AG08396 (cell line): Measurements from ENCODE around the gene DUSP19.
A peak's percentile ranks its signal among the peaks of the same experiment; 100 is the strongest.
"Not testable (repeated sequence)": the region's sequence is repeated elsewhere in the genome, so short reads cannot be mapped to it uniquely, and the experiment has no call there.

Experiments
- DNase-seq: peaks from one replicate; pipeline ENCODE4 v3.0.0; 2012; ENCODE audit warnings: low spot score, mixed read lengths

The DUSP19 gene, protein sequence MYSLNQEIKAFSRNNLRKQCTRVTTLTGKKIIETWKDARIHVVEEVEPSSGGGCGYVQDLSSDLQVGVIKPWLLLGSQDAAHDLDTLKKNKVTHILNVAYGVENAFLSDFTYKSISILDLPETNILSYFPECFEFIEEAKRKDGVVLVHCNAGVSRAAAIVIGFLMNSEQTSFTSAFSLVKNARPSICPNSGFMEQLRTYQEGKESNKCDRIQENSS

DNA sequence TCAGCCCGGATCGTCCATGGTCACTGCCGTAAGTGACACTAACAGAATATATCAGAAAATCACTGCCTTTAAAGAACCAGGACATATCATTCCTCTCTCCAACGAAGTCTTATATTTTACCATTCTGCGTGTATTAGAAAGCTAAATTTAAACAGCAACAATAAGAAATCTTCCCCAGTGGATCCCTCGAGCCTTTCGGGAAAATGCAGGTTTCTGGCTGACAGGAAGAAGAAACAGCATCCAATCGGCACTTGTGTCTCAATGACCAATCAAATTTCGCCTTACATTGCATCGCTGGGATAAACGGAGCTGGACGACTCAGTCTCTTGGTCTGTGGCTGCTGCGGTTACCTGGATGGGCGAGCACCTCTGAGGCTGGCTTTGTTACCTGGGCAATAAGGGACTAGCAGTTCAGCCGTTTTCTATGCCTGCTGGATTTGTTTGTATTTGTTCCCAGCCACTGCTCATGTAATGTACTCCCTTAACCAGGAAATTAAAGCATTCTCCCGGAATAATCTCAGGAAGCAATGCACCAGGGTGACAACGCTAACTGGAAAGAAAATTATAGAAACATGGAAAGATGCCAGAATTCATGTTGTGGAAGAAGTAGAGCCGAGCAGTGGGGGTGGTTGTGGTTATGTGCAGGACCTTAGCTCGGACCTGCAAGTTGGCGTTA lies at the start of gene DUSP19:
Gene DUSP19, plus strand, starts transcription at position 284 of the 675 bp plus-strand sequence. Its CDS starts 187 bp downstream, at position 471.
- DNase-seq = peak; percentile 91

DNA sequence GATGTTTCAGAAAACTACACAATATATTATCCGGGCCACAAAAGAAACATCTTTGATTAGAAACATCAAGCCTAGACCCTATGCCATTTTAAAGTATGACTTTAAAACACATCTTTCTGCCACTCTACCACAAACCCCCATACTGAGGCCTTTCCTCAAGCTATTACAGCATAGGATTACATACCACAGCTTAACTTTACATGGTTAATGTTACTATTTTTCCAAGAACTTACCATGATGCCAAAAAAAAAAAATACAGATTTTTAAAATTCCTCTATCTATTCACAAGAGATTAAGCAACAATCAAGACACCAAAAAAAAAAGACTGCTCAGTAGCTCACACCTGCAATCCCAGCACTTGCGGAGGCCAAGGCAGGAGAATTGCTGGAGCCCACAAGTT lies 49.3 kb upstream of the DUSP19 start:
- DNase-seq = no peak

DNA sequence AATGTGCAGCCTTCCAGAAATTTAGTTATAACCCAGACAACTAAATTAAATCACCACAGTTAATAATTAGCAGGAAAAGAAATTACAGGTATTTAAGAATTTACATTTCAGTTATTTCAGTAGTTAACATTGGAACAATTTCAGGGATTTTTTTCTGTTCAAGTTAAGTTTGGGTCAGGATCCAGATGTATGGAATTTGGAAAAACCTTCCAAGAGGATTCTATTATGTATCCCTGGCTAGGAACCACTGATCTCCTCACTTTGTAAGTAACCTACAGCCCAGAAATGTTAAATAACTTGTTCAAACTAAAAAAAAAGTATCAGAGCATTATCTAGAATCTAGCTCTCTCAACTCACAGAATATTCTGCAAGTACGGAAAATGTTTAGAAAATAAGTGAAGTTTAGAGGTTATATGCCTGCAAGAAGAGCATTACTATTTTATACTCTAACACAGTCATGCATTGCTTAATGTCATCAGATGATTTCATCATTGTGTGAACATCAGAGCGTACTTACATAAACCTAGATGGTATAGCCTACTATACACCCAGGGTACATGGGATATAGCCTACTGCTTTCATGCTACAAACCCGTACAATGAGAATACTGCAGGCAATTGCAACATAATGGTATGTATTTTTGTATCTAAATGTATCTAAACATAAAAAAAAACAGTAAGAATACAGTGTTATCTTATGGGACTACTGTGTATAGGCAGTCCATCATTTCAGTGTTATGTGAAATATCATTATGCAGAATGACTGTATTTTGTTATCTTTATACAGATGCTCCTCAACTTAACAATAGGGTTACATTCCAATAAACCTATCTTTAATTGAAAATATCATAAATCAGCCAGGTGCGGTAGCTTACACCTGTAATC lies 46.4 kb upstream of the DUSP19 start:
- no peak for DNase-seq

DNA sequence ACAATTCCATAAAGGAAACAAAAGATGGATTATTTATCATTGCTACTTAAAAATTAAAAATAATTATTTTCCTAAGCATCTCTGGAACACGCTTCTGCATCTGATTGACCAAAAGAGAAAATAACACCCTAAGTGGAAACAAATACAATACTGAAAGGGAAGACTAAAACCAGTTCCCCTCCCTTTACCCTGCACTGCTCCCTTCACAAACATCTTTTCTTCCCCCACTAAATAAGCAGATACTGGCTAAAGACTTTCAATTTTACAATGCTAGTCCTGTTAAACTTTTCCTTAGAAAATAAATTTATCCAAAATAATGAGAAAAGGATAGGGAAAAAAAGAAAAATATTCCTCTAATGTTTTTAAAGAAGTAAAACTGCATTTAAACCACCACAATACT lies 44.6 kb upstream of the DUSP19 start:
- DNase-seq = no peak

DNA sequence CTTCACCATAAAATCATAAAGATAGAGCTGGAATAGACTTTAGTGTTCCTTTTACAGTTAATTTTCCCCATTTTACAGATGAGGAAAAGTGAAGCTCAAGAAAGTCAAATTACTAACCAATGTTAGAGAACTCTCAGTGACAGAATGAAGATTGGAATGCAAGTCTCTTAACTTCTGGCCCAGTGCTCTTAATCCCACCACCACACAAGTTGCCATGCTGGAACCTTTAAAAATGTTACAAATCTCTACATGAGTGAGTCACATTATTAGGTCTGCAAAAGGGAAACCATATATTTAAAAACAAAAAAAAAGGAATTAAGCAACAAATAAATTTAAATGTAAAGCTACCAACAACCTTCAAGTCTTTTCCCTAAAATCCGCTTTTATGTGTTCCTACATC lies 43.7 kb upstream of the DUSP19 start:
- DNase-seq = no peak

DNA sequence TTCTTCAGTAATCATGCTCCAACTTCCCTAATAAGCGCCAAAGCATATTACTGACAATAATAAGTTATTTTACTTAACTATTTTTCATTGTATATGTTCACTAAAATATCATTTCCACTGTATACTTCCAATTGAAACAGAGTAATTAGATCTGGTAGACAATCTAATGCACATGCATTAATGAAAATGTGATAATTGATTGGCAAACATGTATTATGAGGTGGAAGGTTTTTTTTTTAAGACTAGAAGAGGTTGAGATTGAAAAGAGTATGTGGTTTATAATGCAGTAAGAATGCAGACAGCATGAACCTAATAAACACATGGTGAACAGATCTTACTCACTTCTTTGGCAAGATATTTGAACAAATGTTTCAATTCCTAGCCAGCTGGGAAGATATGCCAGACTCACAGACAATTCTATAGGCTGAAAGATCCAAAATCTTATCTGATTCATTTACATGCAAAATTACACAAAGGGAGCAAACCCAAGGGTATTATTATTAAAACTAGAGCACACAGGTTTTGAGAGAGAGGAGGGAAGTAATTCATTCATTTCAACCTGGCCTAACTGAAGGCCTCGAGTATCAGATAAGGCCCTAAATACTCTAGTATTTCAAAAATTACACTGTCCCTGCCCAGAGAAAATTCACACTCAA lies 43.1 kb upstream of the DUSP19 start:
- peak; percentile 47 for DNase-seq

DNA sequence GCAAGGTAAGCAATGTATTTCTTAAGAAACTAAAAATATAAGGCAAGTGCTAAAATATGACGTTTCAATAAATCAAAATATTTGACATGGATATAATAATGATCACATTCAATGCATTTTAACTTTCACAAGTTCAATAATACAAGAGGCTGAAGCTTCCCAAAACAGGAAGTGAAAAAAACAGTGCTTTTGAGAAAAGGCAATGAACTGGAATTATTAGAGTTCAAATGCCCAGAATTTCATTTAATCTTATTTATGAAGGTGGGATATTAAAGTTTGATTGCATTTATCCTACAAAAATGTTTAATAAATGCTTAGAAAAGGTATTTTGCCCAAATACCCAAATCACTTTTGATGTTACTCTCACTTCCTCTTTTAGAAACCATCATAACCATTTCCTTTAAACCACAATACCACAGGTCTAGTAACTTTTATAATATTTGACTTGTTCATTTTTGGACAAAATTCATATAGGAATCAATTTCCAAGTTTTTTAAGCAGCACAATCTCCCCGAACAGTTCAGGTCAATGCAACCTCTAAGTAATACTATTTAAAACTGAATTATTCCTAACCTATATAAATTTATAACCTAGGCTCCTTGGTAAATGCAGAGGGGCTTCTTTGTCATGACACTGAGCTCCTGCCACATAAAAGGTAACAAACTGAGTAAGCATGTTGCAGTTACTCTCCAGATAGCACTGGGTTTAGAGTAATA lies 42.4 kb upstream of the DUSP19 start:
- no peak for DNase-seq

DNA sequence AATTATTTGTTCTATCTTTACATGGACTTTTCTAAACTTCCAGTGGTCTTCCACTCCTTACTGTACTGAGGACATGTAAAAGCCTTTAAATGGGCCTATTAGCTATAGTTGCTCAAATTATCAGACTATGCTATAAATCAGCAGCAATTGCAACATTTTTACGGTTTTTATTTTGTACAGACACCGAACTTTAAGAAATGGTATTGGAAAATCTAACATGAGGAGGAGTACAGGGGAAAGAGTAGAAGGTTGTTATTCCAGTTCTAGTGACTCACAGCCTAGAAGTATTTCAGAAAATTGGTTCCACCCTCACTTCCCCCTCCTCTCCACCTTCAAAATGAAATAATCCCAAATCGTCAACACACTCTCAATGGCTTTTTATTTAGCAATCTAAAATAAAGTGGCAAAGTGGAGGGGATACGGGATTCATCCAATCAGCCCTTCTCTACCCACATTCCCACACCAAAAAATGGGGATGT lies 41.4 kb upstream of the DUSP19 start:
- peak; percentile 37 for DNase-seq

DNA sequence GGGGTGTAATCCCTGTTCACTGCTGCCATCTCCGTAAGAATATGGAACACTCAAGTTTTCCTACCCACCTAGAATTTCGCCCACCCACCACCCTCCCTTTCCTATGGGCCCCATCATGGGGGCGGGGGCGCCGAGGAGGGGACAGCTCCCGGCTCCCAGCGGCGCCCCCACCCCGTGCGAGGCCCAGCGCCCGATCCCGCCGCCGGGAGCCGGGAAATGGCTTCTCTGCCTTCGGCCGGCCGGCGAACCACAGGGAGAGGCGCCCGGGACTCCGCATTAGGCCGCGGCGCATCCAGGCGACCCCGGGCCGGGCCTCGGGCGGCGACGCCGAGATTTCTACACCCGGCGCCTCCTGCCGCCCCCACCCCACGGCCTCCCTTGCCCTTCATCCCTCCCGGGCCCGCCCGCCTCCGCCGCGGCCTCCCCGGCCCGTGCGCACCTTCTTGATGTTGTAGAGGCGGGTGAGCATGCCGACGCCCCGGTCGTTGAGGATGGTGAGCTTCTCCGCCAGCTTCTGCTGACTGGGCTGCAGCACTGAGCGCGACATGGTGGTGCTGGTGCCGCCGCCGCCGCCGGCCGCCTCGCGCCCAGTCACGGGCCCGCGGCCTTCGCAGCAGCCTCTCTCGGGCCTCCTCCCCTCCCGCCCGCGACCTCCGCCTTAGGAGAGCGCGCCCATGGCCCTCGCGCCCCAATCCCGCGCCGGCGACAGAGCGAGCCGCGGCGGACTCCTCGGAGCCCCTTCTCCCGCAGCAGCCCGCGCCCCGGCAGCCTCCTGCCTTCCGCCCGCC lies 40.8 kb upstream of the DUSP19 start:
- DNase-seq = peak; percentile 29

DNA sequence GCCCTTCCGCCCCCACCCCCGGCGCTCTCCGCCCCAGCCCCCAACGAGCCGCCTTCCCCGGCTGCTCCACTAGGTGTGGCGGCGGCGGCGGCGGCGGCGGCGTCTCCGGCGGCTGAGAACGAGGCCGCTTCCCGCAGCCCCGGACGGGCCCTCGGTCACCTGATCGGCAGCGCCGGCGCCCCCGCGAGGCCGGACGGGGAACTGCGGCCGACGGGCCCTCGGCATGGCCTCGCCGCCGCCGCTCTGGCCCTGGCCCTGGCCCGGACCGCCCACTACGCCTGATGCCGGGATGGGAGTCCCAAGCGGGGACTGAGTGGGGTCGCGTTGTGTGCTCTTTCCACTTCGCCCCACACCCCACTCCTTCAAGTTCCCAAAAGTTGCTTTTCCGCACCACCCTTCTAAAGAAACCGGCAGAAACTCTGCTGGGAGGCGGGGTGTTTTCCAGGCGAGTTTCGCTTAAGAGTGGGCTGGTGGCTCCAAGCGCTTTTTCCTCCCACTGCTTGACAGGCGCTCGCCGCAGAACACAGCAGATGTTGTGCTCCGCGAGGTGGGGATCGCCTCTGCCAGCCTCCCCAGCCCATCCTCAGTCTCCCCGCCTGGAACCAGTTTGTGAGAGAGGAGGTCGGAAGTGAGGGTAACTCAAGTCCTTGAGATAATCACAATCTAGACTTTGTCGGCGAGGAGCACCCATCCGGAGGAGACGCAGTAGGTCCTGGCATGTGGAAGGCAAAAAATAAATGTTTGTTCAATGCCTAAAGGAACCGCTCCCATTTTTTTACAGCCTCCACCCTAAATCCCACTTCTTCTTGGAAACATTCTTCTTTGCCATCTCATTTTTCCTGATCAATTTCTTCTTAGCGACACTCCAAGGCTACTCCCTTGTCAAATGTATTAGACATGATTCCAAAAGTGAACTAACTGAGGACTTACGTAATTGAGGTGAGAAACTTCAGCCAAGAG lies 39.9 kb upstream of the DUSP19 start, which contains the start of gene NCKAP1:
Gene NCKAP1, minus strand, starts transcription at position 117 of the 960 bp plus-strand sequence. CDS start 358 bp downstream, outside the sequence.
- peak; percentile 95 for DNase-seq

DNA sequence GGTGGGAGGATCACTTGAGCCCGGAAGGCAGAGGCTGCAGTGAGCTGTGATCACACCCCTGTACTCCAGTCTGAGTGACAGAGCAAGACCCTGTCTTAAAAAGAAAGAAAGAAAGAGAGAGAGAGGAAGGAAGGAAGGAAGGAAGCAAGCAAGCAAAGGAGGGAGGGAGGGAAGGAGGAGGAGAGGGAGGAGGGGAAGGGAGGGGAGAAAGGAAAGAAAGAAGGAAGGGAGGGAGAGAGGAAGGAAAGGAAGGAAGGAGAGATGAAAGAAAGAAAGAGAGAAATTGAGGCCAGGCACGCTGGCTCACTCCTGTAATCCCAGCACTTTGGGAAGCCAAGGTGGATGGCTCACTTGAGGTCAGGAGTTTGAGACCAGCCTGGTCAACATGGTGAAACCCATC lies 37.9 kb upstream of the DUSP19 start:
- DNase-seq = no peak

DNA sequence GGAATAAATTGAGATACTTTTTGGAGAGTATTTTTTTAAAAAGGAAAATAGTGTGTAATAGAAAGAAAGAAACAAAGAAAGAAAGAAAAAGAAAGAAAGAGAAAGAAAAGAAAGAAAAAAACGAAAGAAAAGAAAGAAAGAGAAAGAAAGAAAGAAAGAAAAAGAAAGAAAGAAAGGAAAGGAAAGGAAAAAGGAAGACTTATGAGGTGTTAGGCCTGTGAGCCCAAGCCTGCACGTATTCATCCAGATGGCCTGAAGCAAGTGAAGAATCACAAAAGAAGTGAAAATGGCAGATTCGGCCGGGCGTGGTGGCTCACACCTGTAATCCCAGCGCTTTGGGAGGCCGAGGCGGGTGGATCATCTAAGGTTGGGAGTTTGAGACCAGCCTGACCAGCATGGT lies 35.0 kb upstream of the DUSP19 start:
- not testable (repeated sequence) for DNase-seq

DNA sequence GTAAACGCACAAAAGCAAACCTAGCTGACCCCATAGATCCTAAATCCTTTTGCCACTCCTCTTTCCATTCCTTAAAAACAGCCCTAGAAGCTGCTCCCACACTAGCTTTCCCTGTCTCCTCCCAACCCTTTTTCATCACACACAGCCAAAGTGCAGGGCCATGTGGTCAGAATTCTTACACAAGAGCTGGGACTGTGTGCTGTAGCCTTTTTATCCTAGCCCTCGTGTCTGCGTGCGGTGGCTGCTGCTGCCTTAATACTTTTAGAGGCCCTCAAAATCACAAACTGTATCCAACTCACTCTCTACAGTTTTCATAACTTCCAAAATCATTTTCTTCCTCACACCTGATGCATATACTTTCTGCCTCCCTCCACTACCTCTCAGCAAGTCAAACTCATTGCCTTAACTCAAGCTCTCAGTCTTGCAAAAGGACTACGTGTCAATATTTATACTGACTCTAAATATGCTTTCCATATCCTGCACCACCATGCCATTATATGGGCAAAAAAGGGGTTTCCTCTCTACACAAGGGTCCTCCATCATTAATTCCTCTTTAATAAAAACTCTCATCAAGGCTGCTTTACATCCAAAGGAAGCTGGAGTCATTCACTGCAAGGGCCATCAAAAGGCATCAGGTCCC lies 30.9 kb upstream of the DUSP19 start:
- DNase-seq = not testable (repeated sequence)

DNA sequence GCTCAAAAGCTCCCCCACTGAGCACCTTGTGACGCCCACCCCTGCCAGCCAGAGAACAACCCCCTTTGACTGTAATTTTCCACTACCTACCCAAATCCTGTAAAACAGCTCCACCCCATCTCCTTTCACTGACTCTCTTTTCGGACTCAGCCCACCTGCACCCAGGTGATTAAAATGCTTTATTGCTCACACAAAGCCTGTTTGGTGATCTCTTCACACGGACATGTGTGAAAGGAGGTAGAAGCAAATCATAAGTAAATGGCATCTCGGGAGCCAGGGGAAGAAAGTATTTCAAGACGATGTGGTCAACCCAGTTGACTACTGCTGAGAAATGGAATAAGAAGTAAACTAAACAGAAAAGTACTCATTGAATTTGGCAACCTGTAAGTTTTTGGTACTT lies 29.1 kb upstream of the DUSP19 start:
- DNase-seq = no peak

DNA sequence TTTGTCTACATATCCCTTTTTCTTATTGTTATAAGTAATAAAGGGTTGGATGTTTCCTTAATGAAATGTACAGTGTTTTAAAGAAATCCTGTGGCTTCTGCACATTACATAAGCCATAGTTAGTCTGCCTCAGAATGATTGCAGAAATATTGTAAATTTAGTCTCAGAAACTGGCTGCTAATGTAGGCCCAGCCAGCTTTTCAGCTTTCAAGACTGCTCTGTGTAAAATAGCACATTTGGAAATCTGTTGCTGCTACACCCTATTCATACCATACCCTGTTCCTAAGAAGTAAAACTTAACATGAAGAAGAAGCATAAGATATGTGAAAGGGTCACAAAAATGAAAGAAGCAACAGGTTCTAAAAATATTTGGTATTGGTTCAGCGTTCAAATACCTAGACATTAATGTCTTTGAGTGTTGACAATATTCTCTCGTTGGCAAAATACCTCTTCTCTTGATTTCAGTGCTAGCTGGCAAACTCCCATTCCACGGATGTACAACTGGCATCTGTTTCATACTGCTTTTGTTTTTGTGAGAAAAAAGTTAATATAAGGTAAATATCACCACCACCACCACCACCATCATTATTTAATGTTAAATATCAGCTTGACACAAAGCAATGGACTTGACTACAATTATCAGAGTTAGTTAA lies 21.1 kb upstream of the DUSP19 start:
- DNase-seq = no peak

DNA sequence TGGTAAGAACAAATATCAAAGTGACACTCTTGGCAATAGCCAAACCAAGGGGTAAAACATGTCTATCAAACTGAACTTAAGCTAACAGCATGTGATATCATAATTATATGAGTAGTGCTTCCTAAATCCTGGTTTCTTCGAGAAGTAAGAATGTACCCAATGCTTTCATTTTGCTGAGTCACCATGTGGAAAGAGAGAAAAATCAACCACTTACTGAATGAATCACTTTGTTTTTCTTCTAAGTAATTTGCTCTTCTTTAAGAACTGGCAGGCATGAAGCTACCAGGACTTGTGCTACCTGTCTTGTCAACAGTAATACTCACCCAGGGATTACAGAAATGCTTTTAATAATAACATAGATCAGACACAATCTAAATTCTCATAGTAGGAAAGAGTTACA lies 19.0 kb upstream of the DUSP19 start:
- DNase-seq = peak; percentile 45

DNA sequence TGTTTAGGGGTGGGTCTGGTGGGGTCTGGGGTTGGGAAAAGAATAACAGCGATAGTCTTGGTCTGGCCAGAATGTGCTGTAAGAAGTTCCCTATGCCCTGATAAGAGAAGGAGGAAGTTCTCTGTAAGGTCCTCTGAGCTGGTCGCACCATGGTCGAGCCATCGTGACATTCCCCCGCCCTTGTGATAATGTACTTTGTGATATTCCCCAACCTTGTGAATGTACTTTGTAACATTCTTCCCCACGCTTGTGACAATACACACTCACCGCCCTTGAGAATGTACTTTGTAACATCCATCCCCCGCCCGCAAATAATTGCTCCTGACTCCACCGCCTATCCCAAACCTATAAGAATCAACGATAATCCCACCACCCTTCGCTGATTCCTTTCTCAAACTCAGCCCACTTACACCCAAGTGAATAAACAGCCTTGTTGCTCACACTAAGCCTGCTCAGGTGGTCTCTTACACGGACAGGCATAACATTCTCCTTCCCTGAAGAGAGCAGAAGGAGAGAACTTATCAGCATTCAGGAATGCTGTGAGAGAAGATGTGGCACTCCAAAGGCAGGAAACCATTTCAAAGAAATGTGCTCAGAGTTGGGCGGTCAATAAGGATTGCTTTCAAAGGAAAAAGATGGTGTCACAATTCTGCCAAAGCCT lies 17.8 kb upstream of the DUSP19 start:
- DNase-seq = no peak

DNA sequence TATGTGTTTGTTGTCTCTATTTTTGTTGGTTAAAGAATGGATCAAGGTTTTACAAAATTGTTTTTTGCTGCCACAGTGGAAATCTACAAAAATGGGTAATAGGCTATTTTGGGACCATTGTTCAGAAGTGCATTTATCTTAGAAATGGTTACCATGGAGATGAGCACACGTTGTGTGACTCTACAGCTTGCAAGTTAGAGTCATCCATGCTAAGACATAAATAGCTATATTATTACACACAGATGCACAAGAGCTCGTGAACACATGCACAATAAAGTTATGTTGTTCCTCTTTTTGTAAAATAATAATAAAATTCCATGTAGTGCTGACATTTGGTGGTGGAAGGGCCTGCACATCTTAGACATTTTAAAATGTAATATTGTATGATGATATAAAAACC lies 15.5 kb upstream of the DUSP19 start:
- peak; percentile 48 for DNase-seq
